Breast epithelium (tissue), 3 donors: ENCODE data around the gene PLCB2.

Experiments used
- CTCF ChIP-seq, 3 donors: fragments of 450-650 bp; IDR thresholded peaks; one replicate each; pipeline ENCODE4 v1.5.1; 2016 to 2017; ENCODE audit warnings: antibody characterized with exemption in 3 of 3, mild to moderate bottlenecking in 3 of 3, moderate library complexity in 3 of 3
- POLR2A ChIP-seq: fragments of 450-650 bp; IDR thresholded peaks from one replicate; pipeline ENCODE4 v1.6.1; 2016; ENCODE audit warnings: antibody characterized with exemption, mild to moderate bottlenecking, moderate library complexity
- POLR2AphosphoS5 ChIP-seq, 3 donors: sonication (generic); formaldehyde crosslinking; IDR thresholded peaks; one replicate each; pipeline ENCODE4 v1.6.1; 2017; ENCODE audit warnings: antibody characterized with exemption in 3 of 3

- TF ChIP-seq CTCF (IDR thresholded peaks at IDR 0.05) (no peak), POLR2AphosphoS5 (IDR thresholded peaks at IDR 0.05) (no peak), POLR2A (no peak)
These were observed 38.1 kb downstream of the PLCB2 start for GRCh38 chr15:40269604-40270003.
